GM13976 (cell line): ENCODE measurements around the gene GUCY1A1.

ENCODE experiments used
- DNase-seq: peaks from one replicate; pipeline ENCODE4 v3.0.0; 2012; ENCODE audit warnings: low spot score
- CTCF ChIP-seq: IDR thresholded peaks from 2 replicates; pipeline ENCODE4 v1.5.1; 2012; ENCODE audit warnings: borderline replicate concordance, mild to moderate bottlenecking; ENCODE audit not compliant: insufficient read depth; ENCODE audit errors: extremely low read depth, missing control alignments, control extremely low read depth
- in situ Hi-C: fragments of 300-500 bp; cut with MboI; formaldehyde crosslinking; loops from one replicate; pipeline ENCODE4 v1.12.0; 2022; ENCODE audit warnings: low sequenced_read_pairs, mixed read lengths, inconsistent platforms; ENCODE audit not compliant: unreplicated experiment

The GUCY1A1 gene

GRCh38 chr4:155758481-155759371, 92.1 kb downstream of the GUCY1A1 start, which contains the start of gene GUCY1B1:
Gene GUCY1B1, plus strand, starts transcription at chr4:155759021. Its CDS starts 120 bp downstream, at chr4:155759141.
- in situ Hi-C loops, result no loop called here
- peak; percentile 95 for DNase-seq
- TF ChIP-seq CTCF, result no peak

- DNase-seq, result peak; percentile 80
- in situ Hi-C loops, result no loop called here
- peak; percentile 30 for TF ChIP-seq CTCF
Observed at GRCh38 chr4:155759372-155760252, 93.0 kb downstream of the GUCY1A1 start.

GRCh38 chr4:155761047-155761446, 94.4 kb downstream of the GUCY1A1 start:
- in situ Hi-C loops, result no loop called here
- DNase-seq, result no peak

GRCh38 chr4:155761916-155762315, 95.3 kb downstream of the GUCY1A1 start:
- TF ChIP-seq CTCF, result no peak
- DNase-seq, result no peak
- in situ Hi-C loops, result no loop called here

More at GRCh38 chr4:155761047-155761446, 94.4 kb downstream of the GUCY1A1 start:
- no peak for TF ChIP-seq CTCF

- no peak for DNase-seq
- in situ Hi-C loops, result no loop called here
- TF ChIP-seq CTCF, result no peak
Observed at GRCh38 chr4:155762334-155762733, 95.7 kb downstream of the GUCY1A1 start.

GRCh38 chr4:155763551-155763950, 96.9 kb downstream of the GUCY1A1 start:
- no peak for DNase-seq
- in situ Hi-C loops, result no loop called here
- no peak for TF ChIP-seq CTCF
